ENCODE data around the gene WASF3.

GRCh38 chr13:26531742-26532141 is 25.7 kb upstream of the WASF3 start:
- TF ChIP-seq CTCF (IDR thresholded peaks at IDR 0.05 in 8 of 11, conservative IDR thresholded peaks at IDR 0.05 in 3 of 11) (no peak), POLR2A (IDR thresholded peaks at IDR 0.05) (no peak), POLR2AphosphoS5 (IDR thresholded peaks at IDR 0.05) (no peak)

Data from spleen (tissue), 7 donors.